HEK293 (cell line): ENCODE data around the gene ZMYM2.

ENCODE experiments used
- HOXD13 ChIP-seq: sonication (generic); formaldehyde crosslinking; IDR thresholded peaks from 2 replicates; pipeline ENCODE4 v1.8.0; 2022; ENCODE audit warnings: missing genetic modification reagents, borderline replicate concordance
- IKZF3 ChIP-seq: fragments of 450-650 bp; IDR thresholded peaks from 2 replicates; pipeline ENCODE4 v1.5.0; 2018; ENCODE audit warnings: missing biosample characterization, mild to moderate bottlenecking, missing genetic modification characterization, moderate library complexity
- KLF9 ChIP-seq: fragments of 450-650 bp; formaldehyde crosslinking; IDR thresholded peaks from 2 replicates; pipeline ENCODE4 v1.5.1; 2016; ENCODE audit warnings: missing biosample characterization, missing genetic modification characterization, low read depth
- RBAK ChIP-seq: fragments of 450-650 bp; formaldehyde crosslinking; IDR thresholded peaks from 2 replicates; pipeline ENCODE4 v1.5.1; 2016; ENCODE audit warnings: missing biosample characterization, missing genetic modification characterization
- SCRT2 ChIP-seq: fragments of 450-650 bp; formaldehyde crosslinking; IDR thresholded peaks from 2 replicates; pipeline ENCODE4 v1.5.1; 2016; ENCODE audit warnings: missing biosample characterization, missing genetic modification characterization
- SETDB1 ChIP-seq: IDR thresholded peaks from one replicate; pipeline ENCODE4 v1.6.1; 2017; ENCODE audit warnings: mild to moderate bottlenecking, low read length, moderate library complexity, mixed read lengths; ENCODE audit not compliant: insufficient read length
- YY2 ChIP-seq: fragments of 450-650 bp; formaldehyde crosslinking; IDR thresholded peaks from 2 replicates; pipeline ENCODE4 v1.5.1; 2016; ENCODE audit warnings: missing biosample characterization, missing genetic modification characterization
- ZIC2 ChIP-seq: fragments of 450-650 bp; formaldehyde crosslinking; IDR thresholded peaks from 2 replicates; pipeline ENCODE4 v1.5.1; 2016; ENCODE audit warnings: missing biosample characterization, missing genetic modification characterization
- ZNF10 ChIP-seq: fragments of 450-650 bp; formaldehyde crosslinking; IDR thresholded peaks from 2 replicates; pipeline ENCODE4 v1.5.1; 2017; ENCODE audit warnings: missing biosample characterization, missing genetic modification characterization
- ZNF133 ChIP-seq: fragments of 450-650 bp; formaldehyde crosslinking; IDR thresholded peaks from 2 replicates; pipeline ENCODE4 v1.5.1; 2016; ENCODE audit warnings: missing biosample characterization, missing genetic modification characterization
- ZNF155 ChIP-seq: fragments of 450-650 bp; formaldehyde crosslinking; IDR thresholded peaks from 2 replicates; pipeline ENCODE4 v1.5.1; 2016; ENCODE audit warnings: missing biosample characterization, missing genetic modification characterization
- ZNF214 ChIP-seq: fragments of 450-650 bp; formaldehyde crosslinking; IDR thresholded peaks from 2 replicates; pipeline ENCODE4 v1.5.1; 2017; ENCODE audit warnings: missing biosample characterization, mild to moderate bottlenecking, missing genetic modification characterization, borderline replicate concordance
- ZNF223 ChIP-seq: fragments of 450-650 bp; formaldehyde crosslinking; IDR thresholded peaks from 2 replicates; pipeline ENCODE4 v1.5.1; 2016; ENCODE audit warnings: missing biosample characterization, missing genetic modification characterization
- ZNF248 ChIP-seq: fragments of 450-650 bp; formaldehyde crosslinking; IDR thresholded peaks from 2 replicates; pipeline ENCODE4 v1.5.1; 2017; ENCODE audit warnings: missing biosample characterization, missing genetic modification characterization
- ZNF26 ChIP-seq: fragments of 450-650 bp; formaldehyde crosslinking; IDR thresholded peaks from 2 replicates; pipeline ENCODE4 v1.5.1; 2016; ENCODE audit warnings: missing biosample characterization, missing genetic modification characterization
- ZNF302 ChIP-seq: fragments of 450-650 bp; formaldehyde crosslinking; IDR thresholded peaks from 2 replicates; pipeline ENCODE4 v1.5.1; 2016; ENCODE audit warnings: missing biosample characterization, missing genetic modification characterization, low read depth
- ZNF335 ChIP-seq: fragments of 450-650 bp; formaldehyde crosslinking; conservative IDR thresholded peaks from 2 replicates; pipeline ENCODE4 v1.5.1; 2016; ENCODE audit warnings: missing biosample characterization, missing genetic modification characterization
- ZNF37A ChIP-seq: fragments of 450-650 bp; IDR thresholded peaks from 2 replicates; pipeline ENCODE4 v1.5.1; 2018; ENCODE audit warnings: missing biosample characterization, missing genetic modification characterization
- ZNF394 ChIP-seq: fragments of 450-650 bp; formaldehyde crosslinking; IDR thresholded peaks from 2 replicates; pipeline ENCODE4 v1.5.1; 2016; ENCODE audit warnings: missing biosample characterization, missing genetic modification characterization, mild to moderate bottlenecking, moderate library complexity, borderline replicate concordance
- ZNF473 ChIP-seq: fragments of 450-650 bp; formaldehyde crosslinking; IDR thresholded peaks from 2 replicates; pipeline ENCODE4 v1.5.1; 2017; ENCODE audit warnings: missing biosample characterization, missing genetic modification characterization
- ZNF48 ChIP-seq: fragments of 450-650 bp; formaldehyde crosslinking; IDR thresholded peaks from 2 replicates; pipeline ENCODE4 v1.5.1; 2016; ENCODE audit warnings: missing biosample characterization, missing genetic modification characterization
- ZNF521 ChIP-seq: fragments of 450-650 bp; formaldehyde crosslinking; IDR thresholded peaks from 2 replicates; pipeline ENCODE4 v1.5.1; 2017; ENCODE audit warnings: missing biosample characterization, mild to moderate bottlenecking, missing genetic modification characterization
- ZNF624 ChIP-seq: fragments of 450-650 bp; formaldehyde crosslinking; IDR thresholded peaks from 2 replicates; pipeline ENCODE4 v1.5.1; 2017; ENCODE audit warnings: missing biosample characterization, missing genetic modification characterization
- ZNF660 ChIP-seq: fragments of 450-650 bp; IDR thresholded peaks from 2 replicates; pipeline ENCODE4 v1.5.1; 2018; ENCODE audit warnings: missing biosample characterization, mild to moderate bottlenecking, missing genetic modification characterization
- ZNF664 ChIP-seq: fragments of 450-650 bp; formaldehyde crosslinking; IDR thresholded peaks from 2 replicates; pipeline ENCODE4 v1.5.1; 2016; ENCODE audit warnings: missing biosample characterization, missing genetic modification characterization
- ZNF701 ChIP-seq: fragments of 450-650 bp; formaldehyde crosslinking; IDR thresholded peaks from 2 replicates; pipeline ENCODE4 v1.5.1; 2016; ENCODE audit warnings: missing biosample characterization, missing genetic modification characterization
- ZNF791 ChIP-seq: fragments of 450-650 bp; formaldehyde crosslinking; IDR thresholded peaks from 2 replicates; pipeline ENCODE4 v1.5.1; 2016; ENCODE audit warnings: missing biosample characterization, missing genetic modification characterization
- ZNF792 ChIP-seq: fragments of 450-650 bp; formaldehyde crosslinking; IDR thresholded peaks from 2 replicates; pipeline ENCODE4 v1.5.1; 2016; ENCODE audit warnings: missing biosample characterization, missing genetic modification characterization
- ZXDB ChIP-seq: fragments of 450-650 bp; formaldehyde crosslinking; IDR thresholded peaks from 2 replicates; pipeline ENCODE4 v1.5.1; 2016; ENCODE audit warnings: missing biosample characterization, missing genetic modification characterization
- TF ChIP-seq, protein P1 (sequence below): fragments of 450-650 bp; formaldehyde crosslinking; conservative IDR thresholded peaks from 2 replicates; pipeline ENCODE4 v1.5.1; 2016; ENCODE audit warnings: low read depth, missing biosample characterization, missing genetic modification characterization
- TF ChIP-seq, protein P2 (sequence below): fragments of 450-650 bp; formaldehyde crosslinking; IDR thresholded peaks from 2 replicates; pipeline ENCODE4 v1.5.1; 2016; ENCODE audit warnings: missing biosample characterization, missing genetic modification characterization
- TF ChIP-seq, protein P3 (sequence below): fragments of 450-650 bp; IDR thresholded peaks from 2 replicates; pipeline ENCODE4 v1.5.1; 2018; ENCODE audit warnings: missing biosample characterization, mild to moderate bottlenecking, missing genetic modification characterization
- TF ChIP-seq, protein P4 (sequence below): fragments of 450-650 bp; formaldehyde crosslinking; IDR thresholded peaks from 2 replicates; pipeline ENCODE4 v1.5.1; 2016; ENCODE audit warnings: missing biosample characterization, missing genetic modification characterization

The ZMYM2 gene

DNA sequence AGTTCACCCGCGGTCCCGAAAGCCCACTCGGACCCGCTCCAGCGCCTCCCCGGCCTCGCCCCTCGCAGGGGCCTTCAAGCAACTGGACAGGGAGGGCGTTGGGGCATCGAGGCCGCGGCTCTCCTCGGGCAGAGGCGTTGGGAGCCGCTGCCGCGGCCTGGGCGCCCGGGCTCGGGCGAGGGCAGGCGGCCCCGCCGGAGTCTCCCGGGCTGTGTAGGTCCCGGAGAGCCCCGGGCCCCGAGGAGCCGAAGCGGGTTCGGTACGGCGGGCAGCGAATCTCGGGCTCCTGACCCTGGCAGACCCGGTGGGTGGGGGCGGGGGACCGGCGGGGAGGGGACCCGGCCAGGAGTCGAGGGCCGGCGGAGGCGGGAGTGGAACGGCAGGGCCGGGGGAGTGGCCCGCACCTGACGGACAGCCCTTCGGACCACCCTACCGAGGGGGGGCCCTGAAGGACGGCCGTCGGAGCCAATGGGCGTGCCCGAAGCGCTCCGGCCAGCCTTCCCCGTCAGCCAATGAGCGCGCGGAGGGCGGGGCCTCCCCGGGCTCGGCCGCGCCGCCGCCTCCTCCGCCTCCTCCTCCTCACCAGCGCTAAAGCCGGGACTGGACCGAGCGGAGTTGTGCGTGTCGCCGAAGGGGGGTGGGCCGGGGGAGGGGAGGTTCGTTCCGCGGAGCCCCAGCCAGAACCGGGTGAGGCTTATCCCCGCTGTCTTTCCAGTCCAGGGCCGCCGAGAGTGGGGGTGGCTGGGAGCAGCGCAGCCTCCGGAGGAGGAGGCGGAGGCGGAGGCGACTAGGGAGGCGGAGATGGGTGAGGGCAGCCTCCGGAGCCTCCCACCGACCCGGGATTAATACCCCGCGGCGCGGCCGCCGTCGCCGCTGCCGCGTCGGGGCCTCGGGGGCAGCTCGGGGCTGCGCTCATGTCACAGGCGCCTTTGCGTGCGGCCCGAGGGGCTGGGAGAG lies at the start of gene ZMYM2 (continued):
- TF ChIP-seq ZIC2 (no peak), ZNF155 (tag by site-specific recombination) (no peak), ZNF624 (tag by site-specific recombination) (no peak), ZNF48 (tag by site-specific recombination) (no peak), ZNF473 (tag by site-specific recombination) (no peak), KLF9 (tag by site-specific recombination) (peak; percentile 76), IKZF3 (tag by site-specific recombination) (peak; percentile 69), ZNF26 (tag by site-specific recombination) (no peak), ZNF248 (tag by site-specific recombination) (no peak), ZNF214 (no peak), HOXD13 (CRISPR knock-in tag) (no peak), SETDB1 (no peak), ZNF133 (tag by site-specific recombination) (no peak), ZNF335 (tag by site-specific recombination) (no peak), ZNF664 (tag by site-specific recombination) (no peak), ZXDB (tag by site-specific recombination) (no peak), ZNF10 (tag by site-specific recombination) (no peak), SCRT2 (no peak), ZNF660 (no peak), ZNF223 (tag by site-specific recombination) (no peak), ZNF302 (tag by site-specific recombination) (no peak), ZNF792 (no peak), RBAK (tag by site-specific recombination) (no peak), ZNF521 (tag by site-specific recombination) (no peak), ZNF701 (tag by site-specific recombination) (no peak), ZNF37A (no peak), YY2 (tag by site-specific recombination) (no peak; the same call in 1 of the 2 replicates), ZNF791 (tag by site-specific recombination) (no peak), ZNF394 (tag by site-specific recombination) (no peak)
- TF ChIP-seq, protein P1, sequence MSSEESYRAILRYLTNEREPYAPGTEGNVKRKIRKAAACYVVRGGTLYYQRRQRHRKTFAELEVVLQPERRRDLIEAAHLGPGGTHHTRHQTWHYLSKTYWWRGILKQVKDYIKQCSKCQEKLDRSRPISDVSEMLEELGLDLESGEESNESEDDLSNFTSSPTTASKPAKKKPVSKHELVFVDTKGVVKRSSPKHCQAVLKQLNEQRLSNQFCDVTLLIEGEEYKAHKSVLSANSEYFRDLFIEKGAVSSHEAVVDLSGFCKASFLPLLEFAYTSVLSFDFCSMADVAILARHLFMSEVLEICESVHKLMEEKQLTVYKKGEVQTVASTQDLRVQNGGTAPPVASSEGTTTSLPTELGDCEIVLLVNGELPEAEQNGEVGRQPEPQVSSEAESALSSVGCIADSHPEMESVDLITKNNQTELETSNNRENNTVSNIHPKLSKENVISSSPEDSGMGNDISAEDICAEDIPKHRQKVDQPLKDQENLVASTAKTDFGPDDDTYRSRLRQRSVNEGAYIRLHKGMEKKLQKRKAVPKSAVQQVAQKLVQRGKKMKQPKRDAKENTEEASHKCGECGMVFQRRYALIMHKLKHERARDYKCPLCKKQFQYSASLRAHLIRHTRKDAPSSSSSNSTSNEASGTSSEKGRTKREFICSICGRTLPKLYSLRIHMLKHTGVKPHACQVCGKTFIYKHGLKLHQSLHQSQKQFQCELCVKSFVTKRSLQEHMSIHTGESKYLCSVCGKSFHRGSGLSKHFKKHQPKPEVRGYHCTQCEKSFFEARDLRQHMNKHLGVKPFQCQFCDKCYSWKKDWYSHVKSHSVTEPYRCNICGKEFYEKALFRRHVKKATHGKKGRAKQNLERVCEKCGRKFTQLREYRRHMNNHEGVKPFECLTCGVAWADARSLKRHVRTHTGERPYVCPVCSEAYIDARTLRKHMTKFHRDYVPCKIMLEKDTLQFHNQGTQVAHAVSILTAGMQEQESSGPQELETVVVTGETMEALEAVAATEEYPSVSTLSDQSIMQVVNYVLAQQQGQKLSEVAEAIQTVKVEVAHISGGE, result no peak
- TF ChIP-seq, protein P2, sequence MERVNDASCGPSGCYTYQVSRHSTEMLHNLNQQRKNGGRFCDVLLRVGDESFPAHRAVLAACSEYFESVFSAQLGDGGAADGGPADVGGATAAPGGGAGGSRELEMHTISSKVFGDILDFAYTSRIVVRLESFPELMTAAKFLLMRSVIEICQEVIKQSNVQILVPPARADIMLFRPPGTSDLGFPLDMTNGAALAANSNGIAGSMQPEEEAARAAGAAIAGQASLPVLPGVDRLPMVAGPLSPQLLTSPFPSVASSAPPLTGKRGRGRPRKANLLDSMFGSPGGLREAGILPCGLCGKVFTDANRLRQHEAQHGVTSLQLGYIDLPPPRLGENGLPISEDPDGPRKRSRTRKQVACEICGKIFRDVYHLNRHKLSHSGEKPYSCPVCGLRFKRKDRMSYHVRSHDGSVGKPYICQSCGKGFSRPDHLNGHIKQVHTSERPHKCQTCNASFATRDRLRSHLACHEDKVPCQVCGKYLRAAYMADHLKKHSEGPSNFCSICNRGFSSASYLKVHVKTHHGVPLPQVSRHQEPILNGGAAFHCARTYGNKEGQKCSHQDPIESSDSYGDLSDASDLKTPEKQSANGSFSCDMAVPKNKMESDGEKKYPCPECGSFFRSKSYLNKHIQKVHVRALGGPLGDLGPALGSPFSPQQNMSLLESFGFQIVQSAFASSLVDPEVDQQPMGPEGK (tag by site-specific recombination), result peak; percentile 78
- TF ChIP-seq, protein P3, sequence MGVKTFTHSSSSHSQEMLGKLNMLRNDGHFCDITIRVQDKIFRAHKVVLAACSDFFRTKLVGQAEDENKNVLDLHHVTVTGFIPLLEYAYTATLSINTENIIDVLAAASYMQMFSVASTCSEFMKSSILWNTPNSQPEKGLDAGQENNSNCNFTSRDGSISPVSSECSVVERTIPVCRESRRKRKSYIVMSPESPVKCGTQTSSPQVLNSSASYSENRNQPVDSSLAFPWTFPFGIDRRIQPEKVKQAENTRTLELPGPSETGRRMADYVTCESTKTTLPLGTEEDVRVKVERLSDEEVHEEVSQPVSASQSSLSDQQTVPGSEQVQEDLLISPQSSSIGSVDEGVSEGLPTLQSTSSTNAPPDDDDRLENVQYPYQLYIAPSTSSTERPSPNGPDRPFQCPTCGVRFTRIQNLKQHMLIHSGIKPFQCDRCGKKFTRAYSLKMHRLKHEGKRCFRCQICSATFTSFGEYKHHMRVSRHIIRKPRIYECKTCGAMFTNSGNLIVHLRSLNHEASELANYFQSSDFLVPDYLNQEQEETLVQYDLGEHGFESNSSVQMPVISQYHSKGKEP (tag by site-specific recombination), result no peak
- TF ChIP-seq, protein P4, sequence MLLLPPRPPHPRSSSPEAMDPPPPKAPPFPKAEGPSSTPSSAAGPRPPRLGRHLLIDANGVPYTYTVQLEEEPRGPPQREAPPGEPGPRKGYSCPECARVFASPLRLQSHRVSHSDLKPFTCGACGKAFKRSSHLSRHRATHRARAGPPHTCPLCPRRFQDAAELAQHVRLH (tag by site-specific recombination), result no peak
